Measurements from ENCODE around the gene CSRNP2.
"Not testable (repeated sequence)": the region's sequence is repeated elsewhere in the genome, so short reads cannot be mapped to it uniquely, and the experiment has no call there.

Gene CSRNP2

GRCh38 chr12:51028126-51028812 is 55.1 kb downstream of the CSRNP2 start:
- no peak for DNase-seq (ENCODE audit: low read depth in 2 of 2)

GRCh38 chr12:51027342-51027835 is 56.0 kb downstream of the CSRNP2 start:
- no peak for DNase-seq (ENCODE audit: low read depth in 2 of 2)

DNA sequence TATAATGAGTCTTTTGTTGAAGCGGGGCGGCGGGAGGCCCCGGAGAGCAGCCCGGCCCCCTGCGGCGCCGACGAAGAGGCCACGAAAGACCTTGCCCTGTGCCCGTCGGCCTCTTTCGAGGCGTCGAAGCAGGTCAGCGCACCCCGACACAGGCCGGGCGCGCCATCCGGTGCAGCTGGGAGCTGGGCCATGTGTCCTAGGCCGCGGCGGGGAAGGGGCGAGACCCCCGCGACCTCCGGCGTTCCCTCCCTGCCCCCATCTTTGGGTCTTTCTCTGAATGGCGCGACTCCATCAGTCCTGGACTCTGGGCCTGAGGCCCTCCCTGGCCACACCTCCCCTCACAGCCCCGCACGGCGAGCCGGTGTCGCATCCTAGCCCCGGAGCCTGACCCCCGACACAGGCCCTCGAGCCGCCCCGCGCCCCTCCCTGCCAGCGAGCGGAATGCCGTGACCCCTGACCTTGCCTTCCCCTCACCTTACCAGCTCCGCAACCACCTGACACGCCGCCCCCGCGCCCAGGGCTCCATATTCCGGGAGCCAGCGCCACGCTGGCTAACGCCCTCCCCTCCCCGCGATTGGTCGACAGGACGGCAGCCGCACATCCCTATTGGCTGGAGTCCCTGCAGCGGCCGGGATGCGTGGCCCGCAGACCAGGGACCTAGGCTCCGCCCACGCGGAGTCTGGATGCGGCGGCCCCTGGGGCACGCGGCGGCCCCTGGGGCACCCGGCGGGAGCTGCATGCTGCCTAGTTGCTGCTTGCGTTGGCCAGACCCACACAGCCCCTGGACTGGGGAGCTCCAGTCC is 57.4 kb downstream of the CSRNP2 start, which contains the start of gene SLC11A2:
TSS of gene SLC11A2 (minus strand) at position 549 of the 803 bp plus-strand sequence. CDS start 15,656 bp downstream, outside the sequence.
- peak; percentile 83 to 91 for DNase-seq (ENCODE audit: low read depth in 2 of 2)

DNA sequence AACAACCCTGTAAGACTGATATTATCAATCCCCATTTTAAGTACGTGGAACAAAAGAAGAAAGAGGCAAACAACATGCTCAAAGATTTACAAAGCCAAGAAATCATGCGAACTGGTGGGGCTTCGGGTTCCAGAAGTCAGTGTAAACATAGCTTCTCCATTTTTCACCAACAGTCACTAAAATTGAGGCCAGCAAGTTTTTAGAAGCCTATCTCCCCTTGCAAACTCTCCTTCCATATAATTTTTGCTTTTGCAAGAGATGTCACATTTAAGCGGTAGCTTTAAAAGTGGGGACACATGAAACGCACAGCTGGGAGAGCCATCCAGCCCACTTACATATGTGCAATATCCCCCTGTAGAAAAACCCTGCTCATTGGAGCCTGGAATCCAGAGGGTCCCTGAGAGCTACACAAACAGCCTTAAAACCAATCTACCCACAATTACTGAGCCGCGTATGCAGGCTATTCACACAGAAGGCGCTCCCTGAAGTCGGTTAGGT is 58.0 kb downstream of the CSRNP2 start:
- no peak for DNase-seq (ENCODE audit: low read depth in 2 of 2)

DNA sequence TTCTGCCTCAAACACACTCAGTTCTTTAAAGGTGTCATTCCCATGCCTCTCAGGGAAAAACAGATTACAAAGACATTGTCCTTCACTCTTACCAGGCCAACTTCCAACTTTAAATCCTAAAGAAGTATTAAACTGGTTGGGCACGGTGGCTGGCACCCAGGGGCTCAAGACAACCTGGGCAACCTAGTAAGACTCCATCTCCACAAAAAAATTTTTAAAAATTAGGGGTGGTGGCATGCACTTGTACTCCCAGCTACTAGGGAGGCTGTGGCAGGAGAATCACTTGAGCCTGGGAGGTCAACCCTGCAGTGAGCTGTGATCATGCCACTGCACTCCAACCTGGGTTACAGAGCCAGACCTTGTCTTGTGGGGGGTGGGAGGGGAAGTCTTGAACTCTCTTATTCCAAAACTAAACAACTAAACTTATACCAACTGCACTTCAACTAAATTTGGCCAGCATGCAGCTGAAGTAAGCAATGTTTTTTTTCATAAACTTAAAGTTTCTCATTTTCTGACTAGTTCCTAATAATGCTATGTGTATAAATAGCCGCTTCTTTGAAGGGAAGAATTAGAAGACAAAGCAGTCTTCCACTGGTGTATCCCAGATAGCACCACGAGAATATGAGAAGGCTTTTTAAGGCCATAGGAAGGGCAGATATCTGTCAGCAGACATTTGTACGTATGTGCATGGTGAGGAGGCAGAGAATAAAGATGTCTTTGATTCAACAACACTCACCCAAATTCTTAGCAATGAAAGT is 59.6 kb downstream of the CSRNP2 start:
- DNase-seq (ENCODE audit: low read depth in 2 of 2): no peak

- no peak for DNase-seq (ENCODE audit: low read depth in 2 of 2)
Observed at GRCh38 chr12:51021694-51022093, 61.7 kb downstream of the CSRNP2 start.

DNA sequence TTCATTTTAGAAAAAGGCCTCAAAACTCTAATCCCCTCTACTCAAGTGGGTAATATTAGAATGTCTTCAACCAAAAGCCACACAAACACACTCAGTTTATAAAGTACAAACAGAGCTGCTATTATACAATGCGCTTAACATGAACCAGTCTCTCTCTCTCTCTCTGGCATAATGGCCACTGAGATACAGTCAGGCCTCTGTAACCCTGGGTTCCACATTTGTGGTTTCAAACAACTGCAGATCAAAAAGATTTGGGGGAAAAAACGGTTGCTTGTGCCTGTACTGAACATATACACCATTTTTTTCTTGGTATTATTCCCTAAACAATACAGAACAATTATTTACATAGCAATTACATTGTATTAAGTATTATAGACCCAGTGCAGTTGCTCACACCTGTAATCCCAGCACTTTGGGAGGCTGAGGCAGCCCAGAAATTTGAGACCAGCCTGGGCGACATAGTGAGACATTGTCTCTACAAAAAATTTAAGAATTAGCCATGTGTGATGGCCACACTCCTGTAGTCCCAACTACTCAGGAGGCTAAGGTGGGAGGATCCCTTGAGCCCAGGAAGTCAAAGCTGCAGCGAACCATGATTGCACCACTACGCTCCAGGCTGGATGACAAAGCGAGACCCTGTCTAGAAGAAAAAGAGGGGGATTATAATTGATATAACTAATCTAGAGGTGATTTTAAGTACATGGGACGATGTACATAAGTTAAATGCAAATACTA is 62.8 kb downstream of the CSRNP2 start:
- no peak for DNase-seq (ENCODE audit: low read depth in 2 of 2)

- no peak for DNase-seq (ENCODE audit: low read depth in 2 of 2)
Observed at GRCh38 chr12:51019927-51020326, 63.5 kb downstream of the CSRNP2 start.

DNA sequence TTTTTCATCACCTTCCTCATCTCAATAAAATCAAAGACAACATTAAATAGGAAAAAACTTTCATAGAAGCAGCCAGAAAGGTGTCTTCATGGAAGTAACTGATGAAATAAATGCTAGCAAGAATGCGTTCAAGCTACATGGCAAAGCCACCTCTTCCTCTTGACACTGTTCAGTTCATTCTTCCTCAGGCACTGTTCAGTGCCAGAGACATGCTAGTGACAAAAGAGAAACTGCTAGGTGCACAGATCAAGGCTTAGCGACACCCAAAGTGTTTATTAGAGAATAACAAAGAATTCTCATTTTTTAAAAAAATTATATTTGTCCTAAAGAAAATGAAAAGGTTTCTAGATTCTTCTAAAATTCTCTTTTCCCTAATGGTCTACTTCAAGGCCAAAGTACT is 64.4 kb downstream of the CSRNP2 start:
- DNase-seq (ENCODE audit: low read depth in 2 of 2): no peak

DNA sequence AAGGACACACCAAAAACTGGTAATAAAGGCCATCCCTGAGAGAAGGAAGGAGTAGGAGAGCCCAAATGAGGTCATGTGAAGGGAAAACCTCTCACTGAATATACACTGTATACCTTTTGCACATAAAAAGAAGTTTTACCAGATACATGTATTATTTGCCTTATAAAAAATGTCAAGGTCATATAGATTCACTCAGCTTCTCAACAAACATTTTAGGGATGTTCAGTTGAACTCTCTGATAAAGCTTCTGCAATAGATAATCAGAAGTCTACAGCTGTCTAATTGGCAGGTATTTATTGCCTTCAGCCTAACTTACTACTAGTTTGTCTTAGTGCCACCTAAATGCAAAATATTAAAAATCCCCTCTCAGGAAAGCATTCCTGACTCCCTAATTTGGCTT is 65.9 kb downstream of the CSRNP2 start:
- DNase-seq (ENCODE audit: low read depth in 2 of 2): no peak

- DNase-seq (ENCODE audit: low read depth in 2 of 2): not testable (repeated sequence)
Observed at GRCh38 chr12:51014467-51014866, 68.9 kb downstream of the CSRNP2 start.

- no peak for DNase-seq (ENCODE audit: low read depth in 2 of 2)
Observed at GRCh38 chr12:51013441-51013840, 70.0 kb downstream of the CSRNP2 start.

GRCh38 chr12:51012570-51013236 is 70.7 kb downstream of the CSRNP2 start:
- no peak for DNase-seq (ENCODE audit: low read depth in 2 of 2)

- no peak for DNase-seq (ENCODE audit: low read depth in 2 of 2)
Observed at GRCh38 chr12:51011955-51012354, 71.4 kb downstream of the CSRNP2 start.
